Mammary epithelial cell (primary cell): ENCODE measurements around the gene MEIOC.

Source experiments
- EZH2 ChIP-seq: IDR thresholded peaks from 2 replicates; pipeline ENCODE4 v1.6.1; 2012; ENCODE audit warnings: low read length, inconsistent platforms, borderline replicate concordance
- TF ChIP-seq, protein P1 (sequence below), 2 donors: IDR thresholded peaks in 1 of 2; conservative IDR thresholded peaks in 1 of 2; 2 replicates each; pipeline ENCODE4 v1.5.1; 2011 to 2012; ENCODE audit warnings: inconsistent platforms in 2 of 2, low read length in 2 of 2, mild to moderate bottlenecking in 2 of 2, control low read depth in 1 of 2, low read depth in 1 of 2; ENCODE audit not compliant: insufficient read depth in 1 of 2; ENCODE audit errors: extremely low read depth in 1 of 2

DNA sequence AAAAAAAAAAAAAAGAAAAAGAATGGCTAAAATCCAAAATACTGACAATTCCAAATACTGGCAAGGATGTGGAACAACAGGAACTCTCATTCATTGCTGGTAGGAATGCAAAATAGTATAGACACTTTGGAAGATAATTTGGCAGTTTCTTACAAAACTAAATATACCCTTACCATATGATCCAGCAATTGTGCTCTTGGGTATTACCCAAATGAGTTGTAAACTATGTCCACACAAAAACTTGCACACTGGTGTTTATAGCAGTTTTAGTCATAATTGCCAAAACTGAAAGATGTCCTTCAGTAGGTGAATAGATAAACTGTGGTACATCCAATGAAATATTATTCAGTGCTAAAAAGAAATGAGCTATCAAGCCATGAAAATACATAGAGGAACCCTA is 8.5 kb upstream of the MEIOC start:
- TF ChIP-seq, protein P1, sequence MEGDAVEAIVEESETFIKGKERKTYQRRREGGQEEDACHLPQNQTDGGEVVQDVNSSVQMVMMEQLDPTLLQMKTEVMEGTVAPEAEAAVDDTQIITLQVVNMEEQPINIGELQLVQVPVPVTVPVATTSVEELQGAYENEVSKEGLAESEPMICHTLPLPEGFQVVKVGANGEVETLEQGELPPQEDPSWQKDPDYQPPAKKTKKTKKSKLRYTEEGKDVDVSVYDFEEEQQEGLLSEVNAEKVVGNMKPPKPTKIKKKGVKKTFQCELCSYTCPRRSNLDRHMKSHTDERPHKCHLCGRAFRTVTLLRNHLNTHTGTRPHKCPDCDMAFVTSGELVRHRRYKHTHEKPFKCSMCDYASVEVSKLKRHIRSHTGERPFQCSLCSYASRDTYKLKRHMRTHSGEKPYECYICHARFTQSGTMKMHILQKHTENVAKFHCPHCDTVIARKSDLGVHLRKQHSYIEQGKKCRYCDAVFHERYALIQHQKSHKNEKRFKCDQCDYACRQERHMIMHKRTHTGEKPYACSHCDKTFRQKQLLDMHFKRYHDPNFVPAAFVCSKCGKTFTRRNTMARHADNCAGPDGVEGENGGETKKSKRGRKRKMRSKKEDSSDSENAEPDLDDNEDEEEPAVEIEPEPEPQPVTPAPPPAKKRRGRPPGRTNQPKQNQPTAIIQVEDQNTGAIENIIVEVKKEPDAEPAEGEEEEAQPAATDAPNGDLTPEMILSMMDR (conservative IDR thresholded peaks at IDR 0.05 in 1 of 2, IDR thresholded peaks at IDR 0.05 in 1 of 2; ENCODE audit: extremely low read depth in 1 of 2, insufficient read depth in 1 of 2, low read depth in 1 of 2, low read length in 2 of 2): no peak
- TF ChIP-seq EZH2: no peak
